ENCODE results near the gene DNAH7. TPM values are rescaled to one million over a fixed set of nuclear protein-coding genes. Genes with fewer than 3 reads are reported as not detected.

The DNAH7 gene
- total RNA-seq, 4 donors from 2014 or later: 1.3 to 11.9 (median 2.4) TPM

DNA sequence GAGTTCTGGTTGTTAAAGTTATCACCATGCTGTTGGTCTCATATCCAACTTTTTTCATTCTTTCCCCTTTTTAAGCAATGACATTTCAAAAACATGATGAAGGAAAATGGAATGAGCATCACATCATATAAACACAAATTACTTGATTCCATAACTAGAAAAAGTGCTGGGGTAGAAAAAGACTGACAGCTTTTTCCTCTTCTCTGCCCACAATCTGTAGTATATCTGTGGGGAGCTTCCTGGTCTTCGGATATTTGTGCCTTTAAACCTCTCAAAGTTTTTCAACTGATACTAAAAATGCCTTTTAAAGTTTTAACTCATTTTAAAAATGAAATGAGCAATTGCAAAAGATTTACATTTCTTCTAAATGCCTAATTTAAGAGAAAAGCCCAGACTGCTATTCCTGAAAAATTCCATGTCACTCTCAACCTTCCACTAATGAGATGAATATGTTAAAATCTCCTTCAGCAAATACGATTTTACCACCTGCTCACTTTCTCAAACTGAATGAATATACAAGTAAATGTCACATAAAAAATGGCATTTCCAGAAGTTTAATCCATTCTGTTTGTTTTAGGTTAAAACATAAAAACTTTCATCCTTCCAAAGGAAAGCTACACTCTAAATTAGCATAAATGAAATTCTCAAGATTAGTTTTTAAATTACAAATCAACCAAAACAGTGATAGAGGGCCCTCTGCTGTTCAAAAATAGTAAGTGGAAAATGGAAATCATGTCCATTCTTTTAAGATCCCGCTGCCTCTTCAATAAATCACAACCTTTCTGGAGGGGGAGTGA lies 2.1 kb downstream of the DNAH7 start:
- Histone ChIP-seq H3K27me3 (no peaks in the 10 kb centered on the region), H3K9me3 (no peaks in the 10 kb centered on the region), H3K27ac (no peak overlapping the region), H3K4me1 (peaks cover 0 to 7% (median 0%) of the 10 kb centered on the region in 4 donors), H3K36me3 (no peaks in the 10 kb centered on the region), H3K4me3 (no peak overlapping the region)
- DNase-seq: no peak
- TF ChIP-seq POLR2A (IDR thresholded peaks at IDR 0.05) (no peak), CTCF (IDR thresholded peaks at IDR 0.05) (peak; percentile 44 to 68 (median 62))

DNA sequence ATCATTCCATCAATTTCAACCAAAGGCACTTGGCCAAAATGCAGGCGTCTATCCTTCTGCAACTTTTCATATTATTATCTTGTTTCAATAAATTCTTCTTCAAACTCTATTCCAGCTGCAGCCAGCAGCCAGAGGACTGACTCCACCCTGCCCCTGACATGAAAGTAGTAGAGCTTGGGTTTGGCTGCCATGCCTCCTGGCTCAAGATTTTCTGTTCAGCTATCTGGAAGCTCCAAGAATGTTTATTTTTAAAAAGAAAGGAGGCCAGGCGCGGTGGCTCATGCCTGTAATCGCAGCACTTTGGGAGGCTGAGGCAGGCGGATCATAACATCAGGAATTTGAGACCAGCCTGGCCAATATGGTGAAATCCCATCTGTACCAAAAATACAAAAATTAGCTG lies 4.9 kb downstream of the DNAH7 start:
- H3K27me3 ChIP-seq: no peaks in the 10 kb centered on the region
- no peaks in the 10 kb centered on the region for H3K36me3 ChIP-seq
- H3K9me3 ChIP-seq: no peaks in the 10 kb centered on the region
- no peak overlapping the region for H3K4me3 ChIP-seq
- DNase-seq: no peak
- TF ChIP-seq CTCF (IDR thresholded peaks at IDR 0.05) (no peak), POLR2A (IDR thresholded peaks at IDR 0.05) (no peak)
- H3K4me1 ChIP-seq: peaks cover 0 to 7% (median 0%) of the 10 kb centered on the region in 4 donors
- no peak overlapping the region for H3K27ac ChIP-seq

GRCh38 chr2:196059491-196059960 lies 9.1 kb downstream of the DNAH7 start:
- no peak for DNase-seq
- no peaks in the 10 kb centered on the region for H3K27me3 ChIP-seq
- H3K4me1 ChIP-seq: no peaks in the 10 kb centered on the region
- H3K27ac ChIP-seq: no peak overlapping the region
- H3K36me3 ChIP-seq: no peaks in the 10 kb centered on the region
- no peak for TF ChIP-seq POLR2A (IDR thresholded peaks at IDR 0.05)
- TF ChIP-seq CTCF (IDR thresholded peaks at IDR 0.05): no peak
- H3K4me3 ChIP-seq: no peak overlapping the region
- H3K9me3 ChIP-seq: no peaks in the 10 kb centered on the region

GRCh38 chr2:196054631-196055030 lies 14.0 kb downstream of the DNAH7 start:
- TF ChIP-seq CTCF (IDR thresholded peaks at IDR 0.05) (no peak), POLR2A (IDR thresholded peaks at IDR 0.05) (no peak)
- H3K4me1 ChIP-seq: no peaks in the 10 kb centered on the region

GRCh38 chr2:196046123-196046917 lies 22.3 kb downstream of the DNAH7 start:
- Histone ChIP-seq H3K4me1 (no peaks in the 10 kb centered on the region), H3K27ac (no peak overlapping the region), H3K9me3 (no peaks in the 10 kb centered on the region), H3K36me3 (no peaks in the 10 kb centered on the region), H3K4me3 (no peak overlapping the region), H3K27me3 (no peaks in the 10 kb centered on the region)
- no peak for TF ChIP-seq POLR2A (IDR thresholded peaks at IDR 0.05)
- TF ChIP-seq CTCF (IDR thresholded peaks at IDR 0.05): no peak
- DNase-seq: no peak

More at GRCh38 chr2:196054631-196055030, 14.0 kb downstream of the DNAH7 start:
- no peak overlapping the region for H3K27ac ChIP-seq
- DNase-seq: no peak
- no peaks in the 10 kb centered on the region for H3K9me3 ChIP-seq
- no peak overlapping the region for H3K4me3 ChIP-seq
- H3K27me3 ChIP-seq: no peaks in the 10 kb centered on the region
- H3K36me3 ChIP-seq: no peaks in the 10 kb centered on the region
